Measurements from ENCODE around the gene SORCS2.

DNA sequence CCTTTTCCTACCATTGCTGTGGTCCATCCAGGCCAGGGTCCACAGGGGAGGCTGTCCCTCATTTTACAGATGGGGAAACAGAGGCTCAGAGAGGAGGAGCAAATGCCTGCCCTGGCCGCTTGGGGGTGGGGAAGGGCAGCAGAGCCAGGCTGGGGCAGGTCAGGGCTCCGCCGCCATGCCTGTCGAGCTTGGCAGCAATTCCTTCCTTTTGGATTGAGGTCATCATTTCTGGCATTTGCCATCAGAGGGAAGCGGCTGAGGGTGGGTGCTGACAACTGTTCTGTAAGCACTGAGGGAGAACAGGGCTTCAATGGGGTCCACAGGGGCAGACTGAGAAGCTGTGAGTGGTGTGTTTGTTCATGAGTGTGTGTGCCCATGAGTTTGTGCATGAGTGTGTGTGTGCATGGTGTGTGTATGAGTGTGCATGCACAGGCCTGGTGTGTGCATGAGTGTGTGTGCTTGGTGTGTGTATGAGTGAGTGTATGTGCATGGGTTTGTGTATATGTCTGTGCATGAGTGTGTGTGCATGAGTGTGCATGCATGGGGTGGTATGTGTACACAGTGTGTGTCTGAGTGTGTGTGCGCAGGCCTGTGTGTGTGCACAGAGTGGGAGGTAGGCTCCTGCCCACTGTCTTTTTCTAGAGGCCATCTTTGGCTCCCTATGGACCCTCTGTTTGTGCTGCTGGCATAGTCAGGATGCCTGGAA, 115.2 kb downstream of the SORCS2 start:
- no peak for TF ChIP-seq CTCF (IDR thresholded peaks at IDR 0.05)
- no peak for TF ChIP-seq POLR2A (IDR thresholded peaks at IDR 0.05)

Measured in right lobe of liver (tissue), 4 donors.